ENCODE results near the gene VPS13D.
"Not testable (repeated sequence)": the region's sequence is repeated elsewhere in the genome, so short reads cannot be mapped to it uniquely, and the experiment has no call there.

VPS13D gene

DNA sequence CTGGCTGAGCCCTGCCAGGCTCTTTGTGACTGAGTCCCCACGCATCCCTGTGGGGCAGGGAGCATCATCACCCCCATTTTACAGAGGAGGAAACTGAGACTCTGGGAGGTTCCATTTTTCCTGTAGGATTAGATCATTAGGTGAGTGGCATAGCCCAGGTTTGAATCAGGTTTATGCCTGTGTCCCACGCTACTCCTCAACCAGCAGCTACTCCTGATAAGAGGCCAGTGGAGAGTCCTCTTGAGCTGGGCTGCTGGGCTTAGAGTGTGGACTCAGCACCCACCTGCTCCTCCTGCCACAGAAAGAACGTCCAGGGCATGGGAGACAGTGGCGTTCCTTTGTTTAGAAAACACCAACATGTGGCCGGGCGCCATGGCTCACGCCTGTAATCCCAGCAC is 32.3 kb upstream of the VPS13D start:
- no peak for DNase-seq

DNA sequence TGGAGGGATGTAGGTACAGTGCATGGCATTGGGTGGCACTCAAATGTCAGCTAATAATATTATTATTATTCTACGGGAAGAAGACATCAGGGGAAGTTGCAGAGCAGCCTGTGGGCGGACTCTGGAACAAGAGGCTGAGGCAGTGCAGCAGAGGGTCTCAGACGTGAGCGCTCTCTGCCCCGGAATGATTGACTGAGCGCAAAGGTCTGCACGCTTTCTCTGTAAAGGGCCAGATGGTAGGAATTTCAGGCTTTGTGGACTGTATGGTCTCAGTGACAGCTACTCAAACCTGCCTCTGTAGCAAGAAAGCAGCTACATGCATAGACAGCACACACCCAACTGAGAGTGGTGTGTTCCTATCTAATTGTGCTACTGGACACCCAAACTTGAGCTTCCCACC is 29.6 kb upstream of the VPS13D start:
- no peak for DNase-seq

DNA sequence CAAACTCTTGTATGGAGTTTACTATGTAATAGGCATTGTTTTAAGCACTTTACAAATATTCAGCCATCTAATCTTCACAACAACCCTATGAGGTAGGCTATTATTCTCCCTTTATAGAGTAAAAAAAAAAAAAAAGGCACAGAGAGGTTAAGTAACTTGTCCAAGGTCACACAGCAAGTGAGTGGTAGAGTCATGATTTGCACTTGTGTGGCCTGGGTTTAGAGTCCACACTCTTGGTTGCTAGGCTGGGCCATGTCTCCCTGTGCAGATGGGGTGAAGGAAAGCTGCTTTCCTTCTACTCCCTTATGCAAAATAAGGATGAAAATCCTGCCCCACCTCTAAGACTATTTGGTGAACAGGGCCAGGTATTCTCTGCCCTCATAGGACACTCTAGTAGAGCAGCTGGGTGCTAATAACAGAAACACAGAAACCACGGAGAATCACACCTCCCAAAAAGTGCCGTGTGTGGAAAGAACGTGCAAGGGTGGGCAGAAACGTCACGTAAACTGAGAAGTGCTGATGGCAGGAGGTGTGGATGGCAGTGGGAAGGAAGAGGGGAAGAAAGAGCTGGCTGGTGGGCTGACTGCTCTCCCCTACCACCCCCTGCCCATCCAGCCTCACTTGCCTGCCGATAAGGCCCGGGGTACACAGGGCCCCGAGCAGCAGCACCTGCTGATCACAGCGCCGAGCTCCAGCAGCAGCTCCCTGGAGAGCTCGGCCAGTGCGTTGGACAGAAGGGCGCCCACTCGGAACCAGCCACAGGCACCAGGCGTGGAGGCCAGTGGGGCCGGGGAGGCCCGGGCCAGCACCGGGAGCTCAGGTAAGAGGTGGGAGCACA is 28.3 kb upstream of the VPS13D start:
- DNase-seq: no peak

DNA sequence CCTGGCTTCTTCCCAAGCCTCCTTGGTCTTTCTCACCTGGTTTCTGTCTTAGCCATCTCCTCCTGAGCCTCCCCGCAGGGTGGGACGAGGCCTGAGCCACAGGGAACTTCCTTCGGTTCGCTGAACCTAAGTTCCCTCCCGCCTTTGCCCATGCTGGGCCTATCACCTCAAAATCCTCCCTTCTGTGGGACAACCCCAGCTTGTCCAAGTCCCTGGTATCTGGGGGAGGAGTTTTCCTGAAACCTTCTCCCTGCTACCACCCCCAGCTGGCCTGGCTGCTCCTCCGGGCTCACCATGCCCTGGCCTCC is 27.7 kb upstream of the VPS13D start:
- no peak for DNase-seq

DNA sequence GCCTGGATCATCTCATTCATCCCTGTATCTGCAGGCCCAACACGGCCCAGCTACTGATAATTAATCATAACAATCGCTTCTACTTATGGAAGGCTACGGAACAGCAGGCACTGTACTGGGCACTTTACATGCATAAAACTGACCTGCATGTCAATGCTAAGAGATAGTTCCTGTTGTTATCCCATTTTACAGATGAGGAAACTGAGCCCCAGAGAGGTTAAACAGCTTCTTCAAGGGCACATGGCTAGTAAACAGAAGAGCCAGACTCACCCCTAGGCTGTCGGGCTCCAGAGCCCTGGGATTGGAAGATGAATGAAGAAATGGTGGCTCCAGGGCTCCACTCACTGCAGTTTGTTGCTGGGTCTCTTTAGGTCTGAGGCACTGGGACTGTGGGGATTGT is 27.3 kb upstream of the VPS13D start:
- DNase-seq: no peak

DNA sequence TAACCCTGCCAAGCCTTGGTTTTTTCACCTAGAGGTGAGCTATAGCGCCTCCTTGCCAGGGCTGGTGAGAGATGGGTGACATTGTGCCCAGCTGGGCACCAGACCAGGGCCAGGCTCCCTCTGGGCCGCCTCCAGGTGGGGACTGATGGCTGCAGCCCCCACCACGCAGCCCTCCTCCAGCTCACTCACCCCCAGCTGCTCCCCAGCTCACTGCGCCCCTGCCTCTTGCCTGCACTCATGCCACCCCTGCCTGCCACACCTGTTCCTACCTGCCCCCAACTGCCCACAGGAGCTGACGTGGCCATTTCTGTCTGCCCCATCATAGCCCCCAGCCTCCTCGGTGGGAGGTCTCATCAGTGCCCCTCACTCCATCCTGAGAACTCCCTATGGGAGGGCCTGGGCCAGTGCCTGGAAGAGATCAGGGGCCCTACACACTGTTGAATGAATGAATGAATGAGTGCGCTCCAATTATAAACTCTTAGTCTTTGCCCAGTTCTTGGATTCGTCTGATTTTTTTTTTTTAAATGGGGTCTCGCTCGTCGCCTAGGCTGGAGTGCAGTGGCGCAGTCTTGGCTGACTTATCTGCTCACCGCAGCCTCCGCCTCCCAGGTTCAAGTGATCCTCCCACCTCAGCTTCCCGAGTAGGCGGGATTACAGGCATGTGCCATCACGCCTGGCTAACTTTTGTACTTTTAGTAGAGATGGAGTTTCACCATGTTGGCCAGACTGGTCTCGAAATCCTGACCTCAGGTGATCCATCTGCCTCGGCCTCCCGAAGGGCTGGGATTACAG is 26.4 kb upstream of the VPS13D start:
- no peak for DNase-seq

DNA sequence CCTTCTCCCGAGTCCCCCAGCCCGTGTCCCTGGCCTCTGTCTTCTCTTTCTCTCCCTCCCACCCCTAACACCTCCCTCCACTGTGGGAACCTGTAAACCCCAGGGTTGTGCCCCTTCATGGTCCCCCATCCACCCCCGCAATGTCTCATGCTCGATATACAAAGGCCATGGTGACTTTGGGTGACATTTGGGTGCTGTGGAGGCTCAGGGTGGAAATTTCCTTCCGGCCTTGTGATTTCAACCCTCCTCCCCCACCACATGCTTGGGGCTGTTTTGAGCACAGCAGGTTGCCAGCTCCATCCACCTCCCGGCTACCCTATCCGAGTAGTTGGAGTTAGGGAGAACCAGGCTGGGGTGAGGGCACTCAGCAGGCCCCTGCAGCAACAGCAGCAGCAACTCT is 25.7 kb upstream of the VPS13D start:
- peak in 2 of 6 experiments; percentile 8 to 10 for DNase-seq

DNA sequence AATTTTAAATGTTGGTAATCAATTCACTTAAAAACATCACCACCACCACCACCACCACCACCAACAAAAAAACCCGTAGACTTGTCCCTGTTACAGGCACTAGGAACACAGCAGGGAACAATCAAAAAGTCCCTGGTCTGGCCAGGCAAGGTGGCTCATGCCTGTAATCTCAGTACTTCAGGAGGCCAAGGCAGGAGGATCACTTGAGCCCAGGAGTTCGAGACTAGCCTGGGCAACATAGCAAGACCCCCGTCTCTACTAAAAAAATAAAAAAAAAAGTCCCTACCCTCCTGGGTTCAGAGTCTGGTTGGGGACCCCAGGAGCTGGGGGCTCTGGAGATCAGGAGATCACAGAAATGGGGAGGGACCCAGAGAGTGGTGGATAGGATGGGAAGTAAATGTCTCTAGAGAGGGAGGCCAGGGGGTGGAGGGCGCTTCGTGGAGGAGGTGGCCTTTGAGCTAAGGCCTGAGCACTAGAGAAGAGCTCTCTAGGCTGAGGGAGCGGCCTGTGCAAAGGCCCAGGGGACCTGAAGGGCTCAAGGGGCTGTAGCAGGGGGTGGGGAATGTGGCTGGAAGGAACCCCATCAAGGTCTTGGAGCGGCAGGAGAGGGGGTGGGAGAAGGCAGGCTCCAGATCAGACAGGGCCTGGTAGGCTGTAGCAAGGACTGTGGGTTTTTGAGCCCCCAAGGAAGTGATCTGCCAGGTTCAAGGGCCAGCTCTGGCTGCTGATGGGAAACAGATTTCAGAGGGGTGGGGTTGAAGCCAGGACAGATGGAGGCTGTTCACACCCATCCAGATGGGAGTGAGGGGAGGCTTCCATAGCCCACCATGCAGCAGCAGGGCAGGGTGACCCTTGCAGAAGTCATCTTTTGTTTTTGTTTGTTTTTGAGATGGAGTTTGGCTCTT is 24.8 kb upstream of the VPS13D start:
- no peak for DNase-seq

DNA sequence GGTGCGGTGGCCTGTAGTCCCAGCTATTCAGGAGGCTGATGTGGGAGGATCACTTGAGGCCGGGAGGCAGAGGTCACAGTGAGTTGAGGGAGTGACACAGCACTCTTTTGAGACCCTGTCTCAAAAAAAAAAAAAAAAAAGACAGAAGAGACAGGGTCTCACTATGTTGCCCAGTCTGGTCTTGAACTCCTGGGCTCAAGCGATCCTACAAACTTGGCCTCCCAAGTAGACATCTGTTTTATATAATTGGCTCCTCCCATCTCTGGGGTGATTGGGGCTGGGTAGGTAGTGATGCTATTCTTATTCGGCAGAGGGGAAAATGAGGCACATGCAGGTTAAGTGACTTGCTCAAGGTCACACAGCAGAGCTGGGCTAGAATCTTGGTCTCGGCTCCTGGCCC is 23.6 kb upstream of the VPS13D start:
- no peak for DNase-seq

DNA sequence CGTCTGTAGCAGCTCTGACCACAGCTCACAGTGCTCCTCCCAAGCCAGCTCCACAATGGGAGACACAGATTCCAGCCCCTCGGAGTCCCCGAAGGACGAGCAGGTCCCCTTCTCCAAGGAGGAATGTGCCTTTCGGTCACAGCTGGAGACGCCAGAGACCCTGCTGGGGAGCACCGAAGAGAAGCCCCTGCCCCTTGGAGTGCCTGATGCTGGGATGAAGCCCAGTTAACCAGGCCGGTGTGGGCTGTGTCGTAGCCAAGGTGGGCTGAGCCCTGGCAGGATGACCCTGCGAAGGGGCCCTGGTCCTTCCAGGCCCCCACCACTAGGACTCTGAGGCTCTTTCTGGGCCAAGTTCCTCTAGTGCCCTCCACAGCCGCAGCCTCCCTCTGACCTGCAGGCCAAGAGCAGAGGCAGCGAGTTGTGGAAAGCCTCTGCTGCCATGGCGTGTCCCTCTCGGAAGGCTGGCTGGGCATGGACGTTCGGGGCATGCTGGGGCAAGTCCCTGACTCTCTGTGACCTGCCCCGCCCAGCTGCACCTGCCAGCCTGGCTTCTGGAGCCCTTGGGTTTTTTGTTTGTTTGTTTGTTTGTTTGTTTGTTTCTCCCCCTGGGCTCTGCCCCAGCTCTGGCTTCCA is 22.9 kb upstream of the VPS13D start:
- no peak for DNase-seq

DNA sequence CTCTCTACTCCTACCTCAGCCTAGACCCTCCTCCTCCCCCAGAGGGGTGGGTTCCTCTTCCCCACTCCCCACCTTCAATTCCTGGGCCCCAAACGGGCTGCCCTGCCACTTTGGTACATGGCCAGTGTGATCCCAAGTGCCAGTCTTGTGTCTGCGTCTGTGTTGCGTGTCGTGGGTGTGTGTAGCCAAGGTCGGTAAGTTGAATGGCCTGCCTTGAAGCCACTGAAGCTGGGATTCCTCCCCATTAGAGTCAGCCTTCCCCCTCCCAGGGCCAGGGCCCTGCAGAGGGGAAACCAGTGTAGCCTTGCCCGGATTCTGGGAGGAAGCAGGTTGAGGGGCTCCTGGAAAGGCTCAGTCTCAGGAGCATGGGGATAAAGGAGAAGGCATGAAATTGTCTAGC is 21.6 kb upstream of the VPS13D start:
- DNase-seq: no peak

DNA sequence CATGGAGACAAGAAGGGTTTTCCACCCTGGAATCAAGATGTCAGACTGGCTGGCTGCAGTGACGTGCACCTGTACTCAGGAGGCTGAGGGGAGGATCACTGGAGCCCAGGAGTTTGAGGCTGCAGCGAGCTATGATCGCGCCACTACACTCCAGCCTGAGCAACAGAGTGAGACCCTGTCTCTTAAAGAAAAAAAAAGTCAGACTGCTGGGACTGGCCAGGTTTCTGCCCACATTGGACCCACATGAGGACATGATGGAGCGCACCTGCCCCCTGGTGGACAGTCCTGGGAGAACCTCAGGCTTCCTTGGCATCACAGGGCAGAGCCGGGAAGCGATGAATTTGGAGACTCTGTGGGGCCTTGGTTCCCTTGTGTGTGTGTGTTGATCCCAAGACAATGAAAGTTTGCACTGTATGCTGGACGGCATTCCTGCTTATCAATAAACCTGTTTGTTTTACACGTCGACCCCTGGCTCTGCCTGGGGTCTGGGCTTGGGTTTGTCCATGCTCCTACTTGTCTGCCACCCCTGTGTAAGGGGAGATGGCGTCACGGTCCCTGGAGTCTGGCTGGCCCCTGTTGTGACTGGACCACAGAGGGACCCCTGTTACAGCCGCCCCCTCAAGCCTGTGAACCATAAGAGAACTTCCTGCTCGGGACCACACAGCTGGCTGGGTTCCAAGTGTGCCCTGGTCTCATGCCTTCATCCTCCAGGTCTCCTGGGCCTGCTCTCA is 20.9 kb upstream of the VPS13D start:
- DNase-seq: peak; percentile 59 to 91 (median 79)

DNA sequence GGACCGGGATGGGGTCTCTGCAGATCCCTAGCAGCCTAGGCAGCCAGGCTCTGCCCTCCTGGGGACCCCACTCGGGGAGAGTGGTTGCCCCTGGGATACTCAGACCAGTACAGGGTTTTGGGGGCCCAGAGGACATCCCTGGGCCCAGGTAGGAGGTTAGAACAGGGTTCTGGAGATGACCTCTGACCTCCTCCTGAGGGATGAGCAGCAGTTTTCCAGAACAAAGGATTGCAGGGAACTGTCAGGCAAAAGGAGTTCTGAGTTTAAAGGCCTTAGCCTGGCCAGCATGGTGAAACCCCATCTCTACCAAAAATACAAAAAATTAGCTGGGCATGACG is 20.4 kb upstream of the VPS13D start:
- DNase-seq: no peak

DNA sequence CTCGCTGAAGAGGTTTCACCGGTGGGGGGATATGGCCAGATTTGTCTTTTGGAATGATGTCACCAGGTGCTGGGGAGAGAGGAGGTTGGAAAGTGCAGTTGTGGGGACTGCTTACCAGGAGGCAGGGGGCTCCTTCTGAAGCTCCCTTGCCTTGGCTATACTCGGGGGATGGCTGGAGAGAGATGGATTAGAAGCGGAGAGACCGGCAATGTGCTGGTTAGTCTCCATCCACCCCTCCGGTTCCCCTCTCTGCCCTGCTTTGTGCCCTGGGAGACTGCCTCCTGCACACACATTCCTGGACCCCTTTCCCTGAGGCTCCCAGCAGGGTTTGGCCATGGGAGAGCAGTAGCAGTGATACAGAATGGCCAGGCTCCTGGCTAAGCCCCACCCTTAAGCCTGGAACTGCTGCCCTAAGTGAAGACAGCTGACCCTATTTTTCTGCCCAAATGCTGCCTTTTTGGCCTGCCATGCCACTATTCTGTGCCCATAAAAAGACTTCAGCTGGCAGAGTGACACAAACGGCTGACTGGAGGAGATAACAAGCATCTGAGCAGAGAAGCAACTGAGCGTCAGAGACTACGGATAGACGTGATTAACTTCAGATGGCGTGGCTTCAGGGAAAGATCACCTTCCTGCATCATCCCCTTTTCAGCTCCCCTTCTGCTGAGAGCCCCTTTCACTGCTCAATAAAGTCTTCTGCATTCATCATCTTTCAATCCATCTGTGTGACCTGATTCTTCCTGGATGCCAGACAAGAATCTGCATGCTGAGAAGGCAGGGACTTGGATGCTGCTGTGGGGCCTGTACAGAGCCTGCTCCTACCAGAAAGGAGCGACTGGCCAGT is 14.5 kb upstream of the VPS13D start:
- DNase-seq: no peak

DNA sequence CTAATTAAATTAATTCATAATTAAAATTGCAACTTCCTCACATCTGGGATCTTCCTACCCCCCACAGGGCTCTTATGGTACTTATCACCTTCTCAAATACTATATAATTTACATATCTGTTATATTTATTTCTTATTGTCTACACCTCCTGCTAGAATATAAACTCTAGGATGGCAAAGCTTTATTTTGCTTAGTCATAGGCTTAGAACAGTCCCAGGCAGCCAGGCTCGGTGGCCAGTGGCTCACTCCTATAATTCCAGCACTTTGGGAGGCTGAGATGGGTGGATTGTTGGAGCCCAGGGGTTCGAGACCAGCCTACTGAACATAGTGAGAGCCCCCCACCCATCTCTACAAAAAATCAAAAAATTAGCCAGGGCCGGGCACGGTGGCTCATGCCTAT is 10.0 kb upstream of the VPS13D start:
- DNase-seq: no peak

DNA sequence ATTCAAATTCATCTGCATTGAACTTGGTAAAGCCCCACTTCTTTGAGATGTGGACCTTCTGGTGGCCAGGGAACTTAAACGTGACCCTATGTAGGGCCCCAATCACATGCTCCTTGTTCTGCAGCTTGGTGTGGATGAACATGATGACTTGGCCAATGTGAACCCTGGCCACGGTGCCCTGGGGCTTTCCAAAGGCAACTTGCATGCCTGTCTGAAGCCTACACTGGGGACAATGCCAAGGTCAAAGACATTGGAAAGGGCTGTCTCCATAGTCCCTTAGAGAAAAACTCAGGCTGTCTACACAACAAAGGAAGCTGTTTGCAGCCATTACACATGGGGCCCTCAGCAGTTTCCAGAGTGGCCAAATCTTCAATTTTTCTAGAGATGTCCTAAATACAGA is 8.9 kb upstream of the VPS13D start:
- no peak for DNase-seq

DNA sequence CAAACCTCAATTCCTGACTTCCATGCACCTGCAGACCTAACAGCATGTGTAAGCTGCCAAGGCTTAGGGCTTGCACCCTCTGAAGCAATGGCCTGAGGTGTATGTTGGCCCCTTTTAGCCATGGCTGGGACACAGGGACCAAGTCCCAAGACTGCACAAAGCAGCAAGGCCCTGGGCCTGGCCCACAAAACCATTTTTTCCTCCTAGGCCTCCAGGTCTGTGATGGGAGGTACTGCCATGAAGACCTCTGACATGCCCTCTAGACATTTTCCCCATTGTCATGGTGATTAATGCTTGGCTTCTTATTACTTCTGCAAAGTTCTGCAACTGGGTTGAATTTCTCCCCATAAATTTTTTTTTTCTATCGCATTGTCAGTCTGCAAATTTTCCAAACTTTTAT is 7.1 kb upstream of the VPS13D start:
- not testable (repeated sequence) for DNase-seq

DNA sequence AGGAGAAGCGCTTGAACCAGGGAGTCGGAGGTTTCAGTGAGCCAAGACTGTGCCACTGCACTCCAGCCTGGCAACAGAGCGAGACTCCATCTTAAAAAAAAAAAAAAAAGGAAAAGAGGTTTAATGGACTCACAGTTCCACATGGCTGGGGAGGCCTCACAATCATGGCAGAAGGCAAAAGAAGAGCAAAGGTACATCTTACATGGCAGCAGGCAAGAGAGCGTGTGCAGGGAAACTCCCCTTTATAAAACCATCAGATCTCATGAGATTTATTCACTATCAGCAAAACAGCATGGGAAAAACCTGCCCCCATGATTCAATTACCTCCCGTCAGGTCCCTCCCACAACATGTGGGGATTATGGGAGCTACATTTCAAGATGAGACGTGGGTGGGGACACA is 5.7 kb upstream of the VPS13D start:
- DNase-seq: not testable (repeated sequence)

DNA sequence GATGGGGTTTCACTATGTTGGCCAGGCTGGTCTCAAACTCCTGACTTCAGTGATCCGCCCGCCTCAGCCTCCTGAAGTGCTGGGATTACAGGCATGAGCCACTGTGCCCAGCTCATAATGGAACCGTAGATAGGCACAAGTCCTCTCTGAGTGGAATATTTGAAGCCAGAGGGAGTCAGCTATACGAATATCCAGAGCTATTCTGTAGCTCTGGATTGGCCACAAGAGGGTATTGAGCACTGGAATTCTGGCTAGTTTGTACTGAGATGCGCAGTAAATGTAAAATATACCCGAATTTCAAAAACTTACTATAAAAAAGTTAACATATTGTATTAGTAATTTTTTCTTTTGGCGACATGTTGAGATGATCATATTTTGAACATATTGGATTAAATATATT is 851 bp upstream of the VPS13D start:
- DNase-seq: no peak

DNA sequence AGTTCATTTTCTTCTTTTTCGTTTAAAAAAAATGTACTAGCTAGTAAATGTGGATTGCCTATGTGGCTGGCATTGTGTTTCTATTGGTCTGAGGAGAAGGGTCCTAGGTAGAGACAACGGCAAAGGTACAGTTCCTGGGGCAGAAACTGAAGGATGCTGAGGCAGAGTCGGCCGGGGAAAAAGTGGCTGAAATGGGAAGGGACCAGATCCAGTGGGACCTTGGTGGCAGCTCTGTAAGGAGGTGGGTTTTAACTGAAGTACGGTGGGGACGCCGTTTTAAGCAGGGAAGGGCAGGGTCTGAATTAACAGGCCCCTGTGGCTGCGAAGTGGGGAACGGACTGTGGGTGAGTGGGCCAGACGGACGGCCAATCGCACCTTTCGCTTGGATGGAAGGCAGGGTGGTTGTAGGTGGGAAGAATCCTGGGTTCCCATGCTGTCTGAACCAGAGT is 420 bp upstream of the VPS13D start:
- no peak for DNase-seq

DNA sequence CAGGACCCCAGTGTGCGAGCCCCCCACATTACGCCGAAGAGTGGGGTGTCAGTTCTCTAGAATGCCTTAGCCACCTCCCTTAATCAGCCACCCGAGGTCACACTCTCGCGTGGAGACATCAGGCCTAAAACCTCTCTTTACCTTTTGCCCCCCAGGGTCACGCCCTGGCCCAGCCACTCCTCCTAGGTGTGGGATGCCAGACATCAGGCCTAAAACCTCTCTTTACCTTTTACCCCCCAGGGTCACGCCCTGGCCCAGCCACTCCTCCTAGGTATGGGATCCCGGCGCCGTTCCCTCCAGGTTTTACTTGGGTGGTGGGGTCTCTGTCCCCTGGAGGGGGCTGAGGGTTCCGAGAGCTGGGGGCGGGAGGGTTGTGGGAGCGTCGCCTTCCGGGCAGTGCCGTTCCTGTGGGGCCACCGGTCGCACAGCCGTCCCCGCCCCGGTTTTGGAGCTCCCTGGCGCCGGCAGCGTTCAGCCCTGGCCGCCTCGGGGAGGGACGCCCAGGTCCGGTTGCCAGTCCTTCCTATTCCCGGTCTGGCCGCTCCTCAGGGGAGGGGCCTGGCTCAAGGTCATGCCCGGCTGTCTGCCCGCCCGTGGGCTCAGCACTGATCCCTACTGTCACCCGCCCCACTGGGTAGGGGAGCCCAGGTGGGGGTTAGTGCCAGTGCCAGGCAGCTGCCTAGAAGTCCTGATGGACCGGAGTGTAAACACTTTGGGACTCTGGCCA is 882 bp downstream of the VPS13D start:
- peak in 2 of 6 experiments; percentile 21 to 30 for DNase-seq

All from stimulated activated naive CD4-positive, alpha-beta T cell (primary cell).